NCI-H187 treated with DMSO at 0.1 percent for 48 hours (cell line): ENCODE data around the gene PRAMEF13.
"Not testable (repeated sequence)": the region's sequence is repeated elsewhere in the genome, so short reads cannot be mapped to it uniquely, and the experiment has no call there.

Source experiments
- DNase-seq: peaks from one replicate; lab custom pipeline; 2025; lab: John Stamatoyannopoulos, UW

The PRAMEF13 gene, protein sequence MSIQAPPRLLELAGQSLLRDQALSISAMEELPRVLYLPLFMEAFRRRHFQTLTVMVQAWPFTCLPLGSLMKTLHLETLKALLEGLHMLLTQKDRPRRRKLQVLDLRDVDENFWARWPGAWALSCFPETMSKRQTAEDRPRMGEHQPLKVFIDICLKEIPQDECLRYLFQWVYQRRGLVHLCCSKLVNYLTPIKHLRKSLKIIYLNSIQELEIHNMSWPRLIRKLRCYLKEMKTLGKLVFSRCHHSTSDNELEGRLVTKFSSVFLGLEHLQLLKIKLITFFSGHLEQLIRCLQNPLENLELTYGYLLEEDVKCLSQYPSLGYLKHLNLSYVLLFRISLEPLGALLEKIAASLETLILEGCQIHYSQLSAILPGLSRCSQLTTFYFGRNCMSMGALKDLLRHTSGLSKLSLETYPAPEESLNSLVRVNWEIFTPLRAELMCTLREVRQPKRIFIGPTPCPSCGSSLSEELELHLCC

DNA sequence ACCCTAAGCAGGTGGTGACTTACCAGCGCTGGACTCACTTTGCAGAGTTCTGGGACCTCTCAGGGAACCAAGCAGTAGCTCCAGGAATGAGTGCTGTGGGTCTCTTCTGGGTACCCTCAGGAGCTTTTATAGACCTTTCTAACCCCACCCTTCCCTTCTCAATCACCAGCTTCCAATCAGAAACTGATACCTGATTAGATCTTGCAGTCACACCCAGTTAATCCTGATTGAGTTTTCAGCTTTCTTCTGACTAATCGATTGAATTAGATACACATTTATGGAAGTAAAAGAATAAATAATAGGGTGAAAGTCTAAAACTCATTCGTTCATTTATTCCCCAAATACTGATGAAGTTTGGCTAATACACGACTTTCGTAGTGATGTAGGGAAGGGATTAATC, at the start of gene PRAMEF13:
TSS of gene PRAMEF13 (minus strand) at position 101 of the 400 bp plus-strand sequence. CDS start 1,820 bp downstream, outside the sequence.
- not testable (repeated sequence) for DNase-seq

DNA sequence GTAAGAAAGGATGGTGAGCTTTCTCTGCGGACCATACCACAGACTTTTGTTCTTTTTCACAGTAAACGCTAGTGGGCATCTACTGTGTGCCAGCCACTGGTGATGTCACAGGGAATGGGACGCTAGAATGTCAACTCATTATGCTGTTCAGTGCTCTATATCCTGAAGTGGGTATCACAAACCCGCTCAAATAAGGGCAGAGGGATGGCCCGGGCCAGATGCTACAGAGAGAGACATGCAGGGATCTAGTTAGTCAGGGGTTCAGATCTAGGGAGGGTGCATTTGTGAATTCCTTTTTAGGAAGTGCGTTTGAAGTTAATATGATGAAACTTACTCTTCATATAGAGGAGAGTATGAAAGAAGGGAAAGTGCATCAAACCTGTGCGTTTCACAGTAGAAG, 45.9 kb upstream of the PRAMEF13 start:
- DNase-seq, result not testable (repeated sequence)

DNA sequence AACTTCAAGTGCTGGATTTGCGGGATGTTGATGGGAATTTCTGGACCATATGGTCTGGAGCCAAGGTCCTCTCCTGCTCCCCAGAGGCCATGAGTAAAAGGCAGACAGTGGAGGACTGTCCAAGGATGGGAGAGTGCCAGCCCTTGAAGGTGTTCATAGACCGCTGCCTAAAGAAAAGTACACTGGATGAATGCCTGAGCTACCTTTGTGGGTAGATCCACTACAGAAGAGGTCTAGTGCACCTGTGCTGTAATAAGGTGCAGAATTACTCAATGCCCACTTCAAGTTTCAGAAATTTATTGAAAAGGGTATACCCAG, 45.3 kb upstream of the PRAMEF13 start:
- DNase-seq, result not testable (repeated sequence)

DNA sequence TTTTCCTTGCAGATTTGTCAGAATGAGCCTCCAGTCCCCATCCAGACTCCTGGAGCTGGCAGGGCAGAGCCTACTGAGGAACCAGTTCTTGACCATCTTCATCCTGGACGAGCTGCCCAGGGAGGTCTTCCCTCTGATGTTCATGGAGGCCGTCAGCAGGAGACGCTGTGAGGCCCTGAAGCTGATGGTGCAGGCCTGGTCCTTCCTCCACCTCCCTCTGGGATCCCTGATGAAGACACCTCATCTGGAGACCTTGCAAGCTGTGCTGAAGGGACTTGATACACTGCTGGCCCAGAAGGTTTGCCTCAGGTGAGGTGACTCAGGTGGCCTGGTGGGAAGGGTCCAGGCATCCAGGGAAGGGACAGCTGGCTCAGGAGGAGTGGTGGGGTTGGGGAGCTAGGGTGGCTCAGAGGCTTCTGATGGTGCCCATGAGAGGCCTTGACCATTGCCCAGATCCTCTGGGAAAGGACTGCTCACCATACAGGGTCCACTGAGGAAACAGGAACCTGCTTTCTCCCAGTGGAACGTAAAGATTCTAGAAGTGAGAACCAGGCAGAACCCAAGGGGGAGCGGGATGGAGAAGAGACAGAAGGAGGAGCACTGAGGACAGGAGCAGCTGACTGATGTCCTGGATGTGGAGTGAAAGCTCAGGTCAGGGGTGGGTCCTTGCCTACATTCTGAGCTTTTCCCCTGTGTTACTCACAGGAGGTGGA, 44.8 kb upstream of the PRAMEF13 start:
- DNase-seq, result not testable (repeated sequence)

DNA sequence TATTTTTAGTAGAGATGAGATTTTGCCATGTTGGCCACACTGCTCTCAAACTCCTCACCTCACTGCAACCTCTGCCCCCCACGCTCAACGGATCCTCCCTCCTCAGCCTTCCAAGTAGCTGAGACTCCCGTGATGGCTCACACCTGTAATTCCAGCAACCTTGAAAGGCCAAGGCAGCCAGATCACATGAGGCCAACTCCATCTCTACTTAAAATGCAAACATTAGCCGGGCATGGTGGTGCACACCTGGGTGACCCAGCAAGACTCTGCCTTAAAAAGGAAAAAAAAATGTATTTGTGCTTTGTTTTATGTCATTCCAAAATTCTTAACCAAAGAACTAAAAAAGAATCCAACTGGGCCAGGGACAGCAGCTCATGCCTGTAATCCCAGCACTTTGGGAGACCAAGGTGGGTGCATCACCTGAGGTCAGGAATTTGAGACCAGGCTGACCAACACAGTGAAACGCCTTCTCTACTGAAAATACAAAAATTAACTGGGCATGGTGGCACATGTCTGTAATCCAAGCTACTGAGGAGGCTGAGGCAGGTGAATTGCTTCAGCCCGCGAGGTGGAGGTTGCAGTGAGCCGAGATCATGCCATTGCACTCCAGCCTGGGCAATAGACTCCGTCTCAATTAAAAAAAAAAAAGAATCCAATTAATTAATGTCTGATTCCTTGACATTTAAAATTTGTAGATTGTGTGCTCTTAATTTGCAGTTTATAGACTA, 42.5 kb upstream of the PRAMEF13 start:
- DNase-seq, result not testable (repeated sequence)

DNA sequence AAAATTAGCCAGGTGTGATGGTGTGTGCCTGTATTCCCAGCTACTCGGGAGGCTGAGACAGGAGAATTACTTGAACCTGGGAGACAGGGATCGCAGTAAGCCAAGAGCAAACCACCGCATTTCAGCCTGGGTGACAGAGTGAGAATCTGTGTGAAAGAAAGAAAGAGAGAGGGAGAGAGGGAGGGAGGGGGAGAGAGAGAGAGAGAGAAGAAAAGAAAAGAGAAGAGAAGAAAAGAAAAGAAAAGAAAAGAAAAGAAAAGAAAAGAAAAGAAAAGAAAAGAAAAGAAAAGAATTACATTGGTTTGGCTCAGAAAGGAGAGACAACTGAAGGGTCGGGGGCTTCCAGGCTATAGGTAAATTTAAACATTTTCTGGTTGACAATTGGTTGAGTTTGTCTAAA, 38.4 kb upstream of the PRAMEF13 start:
- DNase-seq, result not testable (repeated sequence)

DNA sequence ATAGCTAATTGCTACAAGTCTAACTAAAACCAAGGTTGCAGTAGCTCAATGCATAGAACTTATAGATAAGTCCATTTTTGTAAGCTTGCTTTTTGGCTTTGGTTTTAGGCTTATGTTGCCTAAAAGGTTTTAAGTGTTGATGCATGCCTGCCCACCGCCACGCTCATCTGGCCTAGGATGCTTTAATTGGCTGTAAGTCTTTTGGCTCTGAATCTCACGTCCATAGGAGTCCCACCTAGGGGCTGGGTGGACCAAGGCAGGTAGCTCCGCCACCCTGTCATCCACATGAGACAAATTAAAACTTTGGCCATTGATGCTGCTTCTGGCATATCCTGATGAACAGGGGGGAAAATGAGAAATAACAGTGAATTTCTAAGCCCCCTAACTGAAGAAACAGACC, 36.4 kb upstream of the PRAMEF13 start:
- not testable (repeated sequence) for DNase-seq

DNA sequence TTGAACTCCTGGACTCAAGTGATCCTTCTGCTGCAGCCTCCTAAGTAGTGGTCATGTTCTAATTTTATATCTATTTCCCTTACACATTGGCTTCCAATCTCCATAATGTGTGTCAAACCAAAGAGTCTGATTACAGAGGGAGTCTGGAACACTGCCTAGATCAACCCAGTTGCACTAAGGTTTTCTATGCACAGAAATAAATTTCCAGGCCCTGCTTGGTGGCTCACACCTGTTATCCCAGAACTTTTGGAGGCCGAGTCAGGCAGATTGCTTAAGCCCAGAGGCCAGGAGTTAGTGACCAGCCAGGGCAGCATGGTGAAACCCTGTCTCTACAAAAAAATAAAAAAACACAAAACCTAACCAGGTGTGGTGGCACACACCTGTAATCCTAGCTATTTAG, 32.8 kb upstream of the PRAMEF13 start:
- DNase-seq, result not testable (repeated sequence)

DNA sequence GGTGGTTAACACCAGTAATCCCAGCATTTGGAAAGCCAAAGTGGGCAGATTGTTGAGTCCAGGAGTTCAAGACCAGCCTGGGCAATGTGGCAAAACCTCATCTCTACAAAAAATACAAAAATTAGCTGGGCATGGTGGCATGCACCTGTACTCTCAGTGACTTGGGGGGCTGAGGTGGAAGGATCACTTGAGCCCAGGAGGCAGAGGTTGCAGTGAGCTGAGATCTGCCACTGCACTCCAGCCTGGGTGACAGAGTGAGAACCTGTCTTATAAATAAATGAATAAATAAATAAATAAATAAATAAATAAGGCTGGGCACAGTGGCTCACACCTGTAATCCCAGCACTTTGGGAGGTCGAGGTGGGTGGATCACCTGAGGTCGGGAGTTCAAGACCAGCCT, 30.8 kb upstream of the PRAMEF13 start:
- DNase-seq, result not testable (repeated sequence)

DNA sequence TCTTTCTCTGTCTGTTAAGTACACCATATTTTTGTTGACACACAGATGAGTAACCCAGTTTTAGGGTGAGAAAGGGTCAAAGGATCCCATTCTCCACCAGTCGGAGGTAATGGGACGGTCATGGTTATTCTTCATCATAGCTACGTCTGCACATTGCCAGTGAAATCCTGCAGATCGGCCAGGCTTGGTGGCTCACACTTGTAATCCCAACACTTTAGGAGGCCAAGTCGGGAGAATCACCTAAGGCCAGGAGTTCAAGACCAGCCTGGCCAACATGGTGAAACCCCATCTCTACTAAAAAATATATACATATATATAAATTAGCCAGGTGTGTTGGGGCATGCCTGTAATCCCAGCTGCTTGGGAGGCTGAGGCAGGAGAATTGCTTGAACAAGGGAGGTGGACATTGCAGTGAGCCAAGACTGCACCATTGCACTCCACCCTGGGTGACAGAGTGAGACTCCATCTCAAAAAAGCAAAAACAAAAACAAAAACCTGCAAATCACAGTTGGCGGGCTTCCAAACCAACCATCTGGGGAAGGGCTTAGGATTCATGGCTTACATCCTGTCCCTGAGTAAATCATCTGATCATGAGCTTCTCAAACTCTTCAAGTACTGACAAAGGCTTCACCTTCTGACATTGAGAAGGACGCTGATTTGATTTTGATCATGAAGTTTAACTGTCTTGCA, 30.0 kb upstream of the PRAMEF13 start:
- not testable (repeated sequence) for DNase-seq

DNA sequence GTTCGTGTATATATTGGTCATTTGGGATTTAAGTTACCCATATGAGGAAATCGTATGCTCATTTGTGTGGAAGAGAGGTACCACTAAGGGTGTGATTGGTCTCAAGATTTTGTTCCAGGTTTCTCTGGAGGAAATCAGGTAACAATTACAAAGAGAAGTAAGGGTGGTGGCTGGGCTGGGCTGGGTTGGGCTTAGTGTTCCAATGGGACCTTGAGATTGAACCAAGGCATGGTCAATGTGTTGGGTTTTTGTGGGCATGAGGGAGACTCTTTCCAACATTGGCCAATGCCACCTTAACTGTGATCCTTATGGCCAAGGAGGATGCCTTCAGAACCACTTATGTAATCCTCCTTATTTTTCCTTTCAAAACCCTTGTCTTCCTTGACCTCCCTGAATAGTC, 29.4 kb upstream of the PRAMEF13 start:
- DNase-seq, result not testable (repeated sequence)

DNA sequence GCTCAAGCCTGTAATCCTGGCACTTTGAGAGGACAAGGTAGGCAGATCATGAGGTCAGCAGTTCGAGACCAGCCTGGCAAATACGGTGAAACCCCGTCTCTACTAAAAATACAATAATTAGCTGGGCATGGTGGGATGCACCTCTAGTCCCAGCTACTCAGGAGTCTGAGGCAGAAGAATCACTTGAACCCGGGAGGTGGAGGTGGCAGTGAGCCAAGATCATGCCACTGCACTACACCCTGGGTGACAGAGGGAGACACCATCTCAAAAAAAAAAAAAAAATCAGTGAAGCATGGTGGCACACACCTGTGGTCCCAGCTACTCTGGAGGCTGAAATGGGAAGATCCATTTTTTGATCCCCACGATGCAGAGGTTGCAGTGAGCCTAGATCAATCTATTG, 28.9 kb upstream of the PRAMEF13 start:
- DNase-seq, result not testable (repeated sequence)

DNA sequence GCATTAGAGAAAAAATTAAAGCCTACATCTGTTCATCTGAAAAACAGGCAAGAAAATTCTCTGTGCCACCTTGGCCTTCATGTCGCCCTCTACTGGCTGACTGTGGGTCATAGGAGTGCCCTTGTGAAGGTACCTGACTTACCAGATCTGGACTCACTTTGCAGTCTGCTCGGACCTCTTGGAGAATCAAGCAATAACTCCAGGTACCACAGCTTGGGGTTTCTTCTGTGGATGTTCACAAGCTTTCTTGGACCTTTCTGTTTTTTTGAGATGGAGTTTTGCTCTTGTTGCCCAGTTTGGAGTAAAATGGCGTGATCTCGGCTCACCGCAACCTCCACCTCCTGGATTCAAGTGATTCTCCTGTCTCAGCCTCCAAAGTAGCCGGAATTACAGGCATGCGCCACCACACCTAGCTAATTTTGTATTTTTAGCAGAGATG, 27.2 kb upstream of the PRAMEF13 start:
- DNase-seq, result no peak

DNA sequence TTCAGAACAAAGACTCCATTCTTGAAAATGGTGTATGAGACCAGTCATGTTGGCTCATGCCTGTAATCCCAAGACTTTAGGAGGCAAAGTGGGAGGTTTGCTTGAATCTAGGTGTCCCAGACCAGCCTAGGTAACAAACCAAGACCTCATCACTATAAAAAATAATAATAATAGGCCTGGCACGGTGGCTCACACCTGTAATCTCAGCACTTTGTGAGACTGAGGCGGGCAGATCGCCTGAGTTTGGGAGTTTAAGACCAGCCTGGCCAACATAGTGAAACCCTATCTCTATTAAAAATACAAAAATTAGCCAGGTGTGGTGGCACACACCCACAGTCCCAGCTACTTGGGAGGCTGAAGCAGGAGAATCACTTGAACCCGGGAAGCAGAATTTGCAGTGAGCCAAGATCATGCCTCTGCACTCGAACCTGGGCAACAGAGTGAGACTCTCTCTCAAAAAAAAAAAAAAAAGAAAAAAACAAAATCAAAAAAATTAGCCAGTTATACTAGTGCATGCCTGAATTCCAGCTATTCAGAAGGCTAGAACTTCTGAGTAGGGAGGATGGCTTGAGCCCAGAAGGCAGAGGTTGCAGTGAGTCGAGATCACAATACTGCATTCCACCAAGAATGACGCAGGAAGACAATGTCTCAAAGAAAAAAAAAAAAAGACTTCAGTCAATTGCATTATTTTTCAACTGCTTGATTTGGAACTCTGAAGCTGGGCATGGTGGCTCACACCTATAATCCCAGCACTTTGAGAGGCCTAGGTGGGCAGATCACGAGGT, 26.3 kb upstream of the PRAMEF13 start:
- DNase-seq, result not testable (repeated sequence)

DNA sequence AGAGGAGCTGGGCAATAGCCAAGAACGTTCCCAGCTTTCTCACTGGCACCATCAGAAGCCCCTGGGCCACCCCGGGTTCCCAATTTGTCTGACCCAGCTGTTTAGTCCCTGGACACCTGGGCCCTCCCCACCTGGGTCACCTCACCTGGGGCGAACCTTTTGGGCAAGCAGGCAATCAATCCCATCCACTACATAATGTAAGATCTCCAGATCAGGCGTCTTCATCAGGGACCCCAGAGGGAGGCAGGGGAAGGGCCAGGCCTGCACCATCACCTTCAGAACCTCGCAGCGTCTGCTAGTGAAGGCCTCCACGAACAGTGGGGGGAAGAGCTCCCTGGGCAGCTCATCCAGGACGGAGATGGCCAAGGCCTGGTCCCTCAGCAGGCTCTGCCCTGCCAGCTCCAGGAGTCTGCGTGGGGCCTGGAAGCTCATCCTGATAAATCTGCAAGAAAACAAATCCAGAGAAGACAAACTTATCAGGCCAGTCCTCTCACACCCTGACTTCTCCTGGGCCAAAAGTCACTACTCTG, 24.5 kb upstream of the PRAMEF13 start, which contains the start of gene PRAMEF18:
TSS of gene PRAMEF18 (minus strand) at position 480 of the 530 bp plus-strand sequence. CDS start at position 432, 48 bp downstream.
- not testable (repeated sequence) for DNase-seq

DNA sequence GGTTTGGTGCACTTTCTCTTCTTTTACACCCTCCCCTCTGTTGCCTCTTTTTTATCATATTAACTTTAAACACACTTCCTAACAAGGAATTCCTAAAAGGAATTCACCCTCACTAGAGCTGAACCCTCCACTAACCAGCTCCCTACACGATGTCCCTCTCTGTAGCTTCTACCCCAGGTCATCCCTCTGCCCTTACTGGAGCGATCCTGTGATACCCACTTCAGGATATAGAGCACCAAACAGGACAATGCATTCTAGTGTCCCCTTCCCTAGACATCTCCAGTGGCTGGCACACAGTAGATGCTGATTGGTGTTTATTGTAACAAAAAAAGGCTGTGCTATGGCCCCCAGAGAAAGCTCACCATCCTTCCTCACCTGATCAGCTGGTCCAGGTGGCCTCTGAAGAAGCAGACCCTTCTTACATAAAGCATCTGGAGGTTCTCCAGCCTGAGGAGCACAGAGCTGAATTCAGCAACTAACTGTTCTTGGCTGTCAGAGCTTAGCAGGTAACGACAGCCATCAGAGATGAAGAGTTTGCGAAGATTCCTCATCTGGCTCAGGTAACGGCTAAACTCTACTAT, 23.4 kb upstream of the PRAMEF13 start:
- no peak for DNase-seq

DNA sequence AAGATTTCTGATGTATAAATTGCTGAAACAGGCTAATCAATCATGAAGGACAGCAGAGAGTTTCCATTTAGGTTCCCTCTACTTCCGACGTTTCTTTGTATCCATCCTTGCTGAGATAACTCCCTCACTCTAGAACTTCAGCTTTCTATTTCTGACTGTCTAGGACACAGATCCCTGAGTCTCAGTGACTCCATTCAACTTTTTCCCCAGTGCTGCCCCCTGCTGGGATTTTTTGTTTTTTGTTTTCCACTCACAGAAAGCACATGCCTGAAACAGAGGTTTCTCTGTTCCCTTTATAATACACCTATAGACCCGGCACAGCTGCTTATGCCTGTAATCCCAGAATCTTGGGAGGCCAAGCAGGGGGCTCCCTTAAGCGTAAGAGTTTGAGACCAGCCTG, 21.6 kb upstream of the PRAMEF13 start:
- DNase-seq, result not testable (repeated sequence)

DNA sequence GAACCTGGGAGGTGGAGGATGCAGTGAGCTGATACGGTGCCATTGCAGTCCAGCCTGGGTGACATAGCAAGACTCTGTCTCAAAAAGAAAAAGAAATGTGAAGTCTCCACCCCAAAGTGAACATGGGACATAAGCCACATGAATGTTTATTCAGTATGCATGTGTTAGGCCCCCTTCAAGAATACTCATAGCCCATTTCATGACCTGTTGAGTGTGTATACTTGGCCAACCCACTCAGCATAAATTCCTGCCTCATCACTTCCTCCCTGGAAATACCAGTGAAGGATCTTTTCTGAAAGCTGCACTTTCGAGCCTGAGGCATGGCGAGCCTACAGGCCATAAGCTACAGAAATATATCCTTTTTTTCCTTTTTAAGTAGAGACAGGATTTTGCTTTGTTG, 18.0 kb upstream of the PRAMEF13 start:
- not testable (repeated sequence) for DNase-seq

DNA sequence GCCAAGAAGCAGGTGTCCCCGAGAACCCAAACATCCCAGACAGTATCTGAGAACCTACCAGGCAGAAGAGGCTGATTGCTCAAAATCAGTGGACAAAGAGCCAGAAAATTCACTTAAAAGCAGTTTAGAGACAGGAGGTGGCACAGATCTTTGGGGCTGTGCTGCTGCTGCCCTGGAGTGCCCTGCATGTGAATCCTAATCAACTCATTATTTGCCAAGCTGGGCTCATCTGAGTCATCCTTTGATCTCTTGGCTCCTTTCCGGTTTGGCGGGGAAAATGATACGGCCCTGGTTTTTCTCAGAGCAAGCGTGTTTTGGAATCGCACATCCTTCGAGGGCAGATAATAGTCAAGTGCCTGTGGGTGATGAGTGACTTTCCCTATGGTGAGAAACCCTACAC, 15.4 kb upstream of the PRAMEF13 start:
- not testable (repeated sequence) for DNase-seq

DNA sequence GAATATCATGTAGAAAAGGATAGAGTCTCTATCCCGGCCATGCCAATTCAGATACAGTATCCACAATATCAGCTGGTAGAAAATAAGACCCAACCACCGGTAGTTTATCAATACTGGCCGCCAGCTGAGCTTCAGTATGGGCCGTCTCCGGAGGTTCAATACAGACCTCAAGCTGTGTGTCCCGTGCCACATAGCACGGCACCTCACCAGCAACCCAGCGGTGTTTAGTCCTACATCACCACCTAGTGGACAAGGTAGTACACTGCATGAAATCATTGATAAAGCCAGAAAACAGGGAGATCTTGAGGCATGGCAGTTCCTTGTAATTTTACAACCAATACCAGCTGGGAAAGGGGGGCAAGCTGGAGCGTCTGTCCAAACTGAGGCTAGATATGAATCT, 7.5 kb upstream of the PRAMEF13 start:
- DNase-seq, result not testable (repeated sequence)
